ENCODE data around the gene FXYD3. TPM values are rescaled to one million over a fixed set of nuclear protein-coding genes. Genes with fewer than 3 reads are reported as not detected.
A peak's percentile ranks its signal among the peaks of the same experiment; 100 is the strongest.

FXYD3 gene
- total RNA-seq, 1 experiment from 2014 or later: 6.9 TPM

GRCh38 chr19:35106898-35107541, 8.6 kb upstream of the FXYD3 start:
- no peaks in the 10 kb centered on the region for H3K27me3 Mint-ChIP-seq (ENCODE audit: insufficient read depth, unreplicated experiment)
- CTCF ChIA-PET: interaction anchor here (0.7 to 3.4 kb wide), 4 partner anchors 28 to 123 kb away, joined by 3 to 16 read pairs (median 8); partner anchors contain the start of gene LGI4
- BruUV-seq (replicated peaks): no TSS peak
- H3K27ac Mint-ChIP-seq (ENCODE audit: low read depth, unreplicated experiment): peak overlapping the region; percentile 71
- DNase-seq (ENCODE audit: unreplicated experiment): no peak
- peaks cover 21% of the 10 kb centered on the region for H3K4me1 Mint-ChIP-seq (ENCODE audit: insufficient read depth, unreplicated experiment)
- H3K36me3 Mint-ChIP-seq (ENCODE audit: insufficient read depth, unreplicated experiment): no peaks in the 10 kb centered on the region
- intact Hi-C loops (cut with micrococcal nuclease): no loop called here
- POLR2A ChIA-PET: interaction anchor here (1.5 to 7.1 kb wide), 3 partner anchors 9 to 16 kb away, joined by 10 to 40 read pairs (median 17); partner anchors contain the start of gene FXYD3
- no peak for TF ChIP-seq CTCF (IDR thresholded peaks at IDR 0.05; ENCODE audit: unreplicated experiment)
- peak overlapping the region; percentile 37 for H3K4me3 Mint-ChIP-seq (ENCODE audit: unreplicated experiment)
- no peaks in the 10 kb centered on the region for H3K9me3 Mint-ChIP-seq (ENCODE audit: unreplicated experiment)

GRCh38 chr19:35107545-35107944, 8.1 kb upstream of the FXYD3 start:
- no peaks in the 10 kb centered on the region for H3K9me3 Mint-ChIP-seq (ENCODE audit: unreplicated experiment)
- H3K4me1 Mint-ChIP-seq (ENCODE audit: insufficient read depth, unreplicated experiment): peaks cover 21% of the 10 kb centered on the region
- ChIA-PET CTCF (interaction anchor here (0.7 to 3.4 kb wide), 5 partner anchors 11 to 123 kb away, joined by 3 to 16 read pairs (median 3); partner anchors contain the start of gene LGI4), POLR2A (interaction anchor here (0.6 to 7.1 kb wide), 4 partner anchors 9 to 16 kb away, joined by 3 to 40 read pairs (median 14); partner anchors contain the start of gene FXYD3)
- no TSS peak for BruUV-seq (replicated peaks)
- TF ChIP-seq CTCF (IDR thresholded peaks at IDR 0.05; ENCODE audit: unreplicated experiment): no peak
- intact Hi-C loops (cut with micrococcal nuclease): no loop called here
- no peaks in the 10 kb centered on the region for H3K27me3 Mint-ChIP-seq (ENCODE audit: insufficient read depth, unreplicated experiment)
- peak overlapping the region; percentile 37 for H3K4me3 Mint-ChIP-seq (ENCODE audit: unreplicated experiment)
- peak overlapping the region; percentile 71 for H3K27ac Mint-ChIP-seq (ENCODE audit: low read depth, unreplicated experiment)
- peak; percentile 86 for DNase-seq (ENCODE audit: unreplicated experiment)
- no peaks in the 10 kb centered on the region for H3K36me3 Mint-ChIP-seq (ENCODE audit: insufficient read depth, unreplicated experiment)

GRCh38 chr19:35108730-35109129, 6.9 kb upstream of the FXYD3 start:
- Mint-ChIP-seq H3K9me3 (ENCODE audit: unreplicated experiment) (no peaks in the 10 kb centered on the region), H3K36me3 (ENCODE audit: insufficient read depth, unreplicated experiment) (no peaks in the 10 kb centered on the region), H3K27me3 (ENCODE audit: insufficient read depth, unreplicated experiment) (no peaks in the 10 kb centered on the region), H3K4me3 (ENCODE audit: unreplicated experiment) (no peak overlapping the region), H3K4me1 (ENCODE audit: insufficient read depth, unreplicated experiment) (peaks cover 21% of the 10 kb centered on the region), H3K27ac (ENCODE audit: low read depth, unreplicated experiment) (peak overlapping the region; percentile 82)
- no peak for TF ChIP-seq CTCF (IDR thresholded peaks at IDR 0.05; ENCODE audit: unreplicated experiment)
- CTCF ChIA-PET: interaction anchor here (0.7 to 3.4 kb wide), 5 partner anchors 10 to 44 kb away, joined by 3 to 16 read pairs (median 3); partner anchors contain the start of gene LGI4
- DNase-seq (ENCODE audit: unreplicated experiment): no peak
- POLR2A ChIA-PET: interaction anchor here (0.7 to 7.1 kb wide), 5 partner anchors 11 to 66 kb away, joined by 3 to 40 read pairs (median 3); no protein-coding TSS in a partner anchor
- intact Hi-C loops (cut with micrococcal nuclease): no loop called here
- BruUV-seq (replicated peaks): no TSS peak

GRCh38 chr19:35109395-35110112, 6.1 kb upstream of the FXYD3 start:
- no peak for TF ChIP-seq CTCF (IDR thresholded peaks at IDR 0.05; ENCODE audit: unreplicated experiment)
- ChIA-PET CTCF (interaction anchor here (0.7 to 3.4 kb wide), 7 partner anchors 9 to 142 kb away, joined by 3 to 16 read pairs (median 3); partner anchors contain the start of gene LGI4), POLR2A (interaction anchor here (0.7 to 7.1 kb wide), 5 partner anchors 11 to 65 kb away, joined by 3 to 40 read pairs (median 3); no protein-coding TSS in a partner anchor)
- peak; percentile 73 for DNase-seq (ENCODE audit: unreplicated experiment)
- Mint-ChIP-seq H3K27me3 (ENCODE audit: insufficient read depth, unreplicated experiment) (no peaks in the 10 kb centered on the region), H3K36me3 (ENCODE audit: insufficient read depth, unreplicated experiment) (no peaks in the 10 kb centered on the region), H3K9me3 (ENCODE audit: unreplicated experiment) (no peaks in the 10 kb centered on the region), H3K27ac (ENCODE audit: low read depth, unreplicated experiment) (peak overlapping the region; percentile 76), H3K4me1 (ENCODE audit: insufficient read depth, unreplicated experiment) (peaks cover 24% of the 10 kb centered on the region), H3K4me3 (ENCODE audit: unreplicated experiment) (no peak overlapping the region)
- no TSS peak for BruUV-seq (replicated peaks)
- intact Hi-C loops (cut with micrococcal nuclease): no loop called here
